DOHH2 (cell line): ENCODE results near the gene SIK2.

Source experiments
- CTCF ChIP-seq: fragments of 200-600 bp; sonication (generic); IDR thresholded peaks from one replicate; pipeline ENCODE4 v1.5.1; 2014; ENCODE audit warnings: antibody characterized with exemption, mild to moderate bottlenecking, low read depth, low read length; ENCODE audit not compliant: poor library complexity, severe bottlenecking
- EZH2phosphoT487 ChIP-seq: fragments of 200-600 bp; sonication (generic); IDR thresholded peaks from 2 replicates; pipeline ENCODE4 v1.6.1; 2017; ENCODE audit warnings: borderline replicate concordance, mild to moderate bottlenecking, antibody characterized with exemption, low read length, moderate library complexity, mixed read lengths

- TF ChIP-seq CTCF (no peak), EZH2phosphoT487 (no peak)
These were observed 42.7 kb downstream of the SIK2 start for GRCh38 chr11:111644922-111645321.
